Peyer's patch (tissue), 4 donors: ENCODE measurements around the gene MAP2K7.

Experiments
- POLR2A ChIP-seq, 2 donors: fragments of 450-650 bp; IDR thresholded peaks; one replicate each; pipeline ENCODE4 v1.5.1; 2017; ENCODE audit warnings: antibody characterized with exemption in 2 of 2, mild to moderate bottlenecking in 2 of 2, moderate library complexity in 2 of 2
- TF ChIP-seq, protein P1 (sequence below), 6 experiments: fragments of 450-650 bp in 4 of 6; fragments of 200-600 bp in 2 of 6; sonication (generic) in 1 of 6; IDR thresholded peaks; one replicate each; pipeline ENCODE4 v1.5.1; 2017 to 2019; ENCODE audit warnings: antibody characterized with exemption in 6 of 6, mild to moderate bottlenecking in 3 of 6, moderate library complexity in 1 of 6

DNA sequence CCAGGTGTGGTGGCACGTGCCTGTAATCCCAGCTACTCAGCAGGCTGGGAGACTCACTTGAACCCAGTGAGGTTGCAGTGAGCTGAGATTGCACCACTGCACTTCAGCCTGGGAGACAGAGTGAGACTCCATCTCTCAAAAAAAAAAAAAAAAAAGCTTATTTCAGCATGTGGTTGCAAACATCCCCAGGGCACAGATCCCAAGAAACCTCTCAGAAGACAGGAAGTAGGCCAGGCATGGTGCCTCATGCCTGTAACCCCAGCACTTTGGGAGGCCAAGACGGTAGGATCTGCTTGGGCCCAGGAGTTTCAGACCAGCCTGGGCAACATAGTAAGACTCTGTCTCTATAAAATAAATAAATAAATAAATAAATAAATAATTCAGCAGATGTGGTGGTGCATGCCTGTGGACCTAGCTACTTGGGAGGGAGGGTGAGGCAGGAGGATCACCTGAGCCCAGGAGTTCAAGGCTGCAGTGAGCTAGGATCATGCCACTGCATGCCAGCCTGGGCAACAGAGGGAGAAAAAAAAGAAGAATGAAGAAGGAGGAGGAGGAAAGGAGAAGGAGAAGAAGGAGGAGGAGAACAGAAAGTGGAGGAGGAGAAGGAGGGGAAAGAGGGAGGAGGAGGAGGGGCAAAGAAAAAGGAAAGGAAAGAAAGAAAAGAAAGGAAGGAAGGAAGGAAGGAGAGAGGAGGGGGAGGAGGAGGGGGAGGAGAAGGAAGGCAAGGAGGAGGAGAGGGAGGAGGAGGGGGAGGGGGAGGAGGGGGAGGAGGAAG lies 19.7 kb upstream of the MAP2K7 start:
- TF ChIP-seq, protein P1, sequence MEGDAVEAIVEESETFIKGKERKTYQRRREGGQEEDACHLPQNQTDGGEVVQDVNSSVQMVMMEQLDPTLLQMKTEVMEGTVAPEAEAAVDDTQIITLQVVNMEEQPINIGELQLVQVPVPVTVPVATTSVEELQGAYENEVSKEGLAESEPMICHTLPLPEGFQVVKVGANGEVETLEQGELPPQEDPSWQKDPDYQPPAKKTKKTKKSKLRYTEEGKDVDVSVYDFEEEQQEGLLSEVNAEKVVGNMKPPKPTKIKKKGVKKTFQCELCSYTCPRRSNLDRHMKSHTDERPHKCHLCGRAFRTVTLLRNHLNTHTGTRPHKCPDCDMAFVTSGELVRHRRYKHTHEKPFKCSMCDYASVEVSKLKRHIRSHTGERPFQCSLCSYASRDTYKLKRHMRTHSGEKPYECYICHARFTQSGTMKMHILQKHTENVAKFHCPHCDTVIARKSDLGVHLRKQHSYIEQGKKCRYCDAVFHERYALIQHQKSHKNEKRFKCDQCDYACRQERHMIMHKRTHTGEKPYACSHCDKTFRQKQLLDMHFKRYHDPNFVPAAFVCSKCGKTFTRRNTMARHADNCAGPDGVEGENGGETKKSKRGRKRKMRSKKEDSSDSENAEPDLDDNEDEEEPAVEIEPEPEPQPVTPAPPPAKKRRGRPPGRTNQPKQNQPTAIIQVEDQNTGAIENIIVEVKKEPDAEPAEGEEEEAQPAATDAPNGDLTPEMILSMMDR (IDR thresholded peaks at IDR 0.05): no peak
- TF ChIP-seq POLR2A (IDR thresholded peaks at IDR 0.05): no peak
